HG03066 (cell line): ENCODE data around the gene FIZ1.

ENCODE experiments used
- ATAC-seq: cut with Tn5 transposase; IDR thresholded peaks from one replicate; pipeline ENCODE4 v1.9.1; 2021; ENCODE audit warnings: low read depth; ENCODE audit not compliant: unreplicated experiment

Gene FIZ1

DNA sequence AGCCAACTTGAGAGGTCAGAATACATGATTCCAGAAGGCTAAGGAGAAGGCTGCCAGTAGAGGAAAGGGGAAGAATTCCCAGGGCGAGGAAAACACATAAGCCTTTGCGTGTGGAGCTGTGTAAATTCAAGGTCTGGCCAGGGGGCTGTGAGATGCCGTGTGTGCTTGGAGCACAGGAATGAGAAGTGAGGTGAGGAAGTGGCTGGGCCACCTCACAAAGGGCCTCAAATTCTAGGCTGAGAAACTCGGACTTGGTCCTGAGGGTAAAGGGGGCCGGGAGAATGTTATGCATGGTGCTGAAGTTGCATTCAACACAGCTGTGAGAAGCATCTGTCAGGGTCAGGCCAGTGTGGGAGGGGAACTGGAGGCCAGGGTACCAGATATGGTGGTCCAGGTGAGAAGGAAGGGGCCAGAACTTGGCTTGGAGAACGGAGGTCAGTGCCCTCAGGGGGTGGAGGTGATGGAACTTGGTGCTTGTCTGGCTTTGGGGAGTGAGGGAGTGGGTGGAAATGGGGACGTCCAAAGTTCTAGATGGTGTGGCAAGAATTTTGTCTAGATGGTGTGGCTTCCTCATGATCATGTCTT, 36.6 kb upstream of the FIZ1 start:
- no peak for ATAC-seq

DNA sequence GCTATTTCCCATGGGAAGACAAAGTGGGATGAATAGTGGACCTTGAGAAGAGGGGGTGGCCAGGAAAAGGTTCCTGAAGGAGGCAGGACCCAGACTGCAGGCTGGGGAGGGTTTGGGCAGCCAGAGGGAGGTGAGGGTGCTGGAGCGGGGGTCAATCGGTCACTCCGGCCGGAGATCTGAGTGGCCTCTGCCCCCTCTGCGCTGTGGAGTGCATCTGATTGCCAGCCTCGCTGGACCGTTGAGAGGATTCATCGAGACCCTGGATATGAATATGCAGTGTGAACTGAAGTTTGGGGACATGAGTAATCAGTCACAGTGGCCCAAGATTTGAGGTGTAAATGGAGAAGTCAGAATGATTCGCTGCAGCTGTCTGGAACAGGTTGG, 36.0 kb upstream of the FIZ1 start:
- no peak for ATAC-seq

- ATAC-seq = no peak
Measured at GRCh38 chr19:55633861-55634260, 34.5 kb upstream of the FIZ1 start.

DNA sequence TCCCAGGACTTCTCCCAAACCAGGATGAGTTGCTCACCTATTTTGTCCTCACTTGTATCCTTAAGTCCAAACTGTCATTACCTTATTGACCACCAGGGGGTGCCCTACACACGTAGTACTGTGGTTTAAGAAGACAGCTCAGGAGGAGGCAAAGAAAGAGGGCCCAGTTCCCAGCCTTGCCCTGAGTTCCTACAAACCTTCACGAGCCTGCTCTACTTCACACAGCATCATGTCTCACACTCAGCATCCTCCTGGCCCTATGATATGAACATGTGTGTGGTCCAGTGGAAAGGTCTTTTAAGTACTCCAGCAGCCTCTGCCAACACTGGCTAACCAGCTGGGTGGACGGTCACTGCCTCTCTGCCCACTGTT, 33.1 kb upstream of the FIZ1 start:
- ATAC-seq = no peak

DNA sequence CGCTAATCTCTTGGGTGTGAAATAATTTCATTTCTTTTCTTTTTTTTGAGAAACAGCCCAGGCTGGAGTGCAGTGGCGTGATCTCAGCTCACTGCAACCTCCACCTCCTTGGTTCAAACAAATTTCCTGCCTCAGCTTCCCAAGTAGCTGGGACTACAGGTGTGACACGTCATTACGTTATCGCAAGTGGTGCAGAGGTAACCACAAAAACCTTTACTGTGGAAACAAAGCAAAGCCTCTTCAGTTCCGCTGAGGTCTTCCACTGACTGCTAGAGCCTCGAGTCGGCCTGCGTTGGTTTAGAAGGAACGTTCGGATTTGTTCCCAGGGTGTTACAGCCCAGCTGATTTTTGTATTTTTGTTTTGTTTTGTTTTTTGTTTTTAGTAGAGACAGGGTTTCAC, 27.0 kb upstream of the FIZ1 start:
- no peak for ATAC-seq

GRCh38 chr19:55625004-55625326, 25.6 kb upstream of the FIZ1 start:
- ATAC-seq = no peak

GRCh38 chr19:55624109-55625003, 25.0 kb upstream of the FIZ1 start, which contains the start of gene ZNF784:
Gene ZNF784 (minus strand): TSS chr19:55624566. CDS start chr19:55624561, 5 bp downstream.
- ATAC-seq = no peak

DNA sequence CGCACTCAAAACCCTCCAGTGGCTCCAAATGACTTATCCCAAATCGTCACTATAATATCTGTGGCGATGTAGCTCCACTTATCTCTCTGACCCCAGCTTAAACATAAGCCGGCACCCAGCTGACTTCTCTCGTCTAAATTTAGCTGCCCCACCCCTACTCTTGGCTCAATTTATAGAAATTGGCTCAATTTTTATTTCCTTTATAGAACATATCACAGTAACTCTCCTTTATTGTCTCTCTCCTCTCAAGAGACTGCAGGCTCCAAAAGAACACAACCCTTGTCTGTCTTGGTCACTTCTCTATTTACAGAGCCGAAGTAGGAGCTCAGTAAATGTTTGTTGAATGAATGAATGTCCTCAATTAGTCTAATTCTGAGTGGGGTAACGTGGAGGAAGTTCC, 24.2 kb upstream of the FIZ1 start:
- ATAC-seq = no peak

GRCh38 chr19:55623130-55623529, 23.8 kb upstream of the FIZ1 start:
- no peak for ATAC-seq

DNA sequence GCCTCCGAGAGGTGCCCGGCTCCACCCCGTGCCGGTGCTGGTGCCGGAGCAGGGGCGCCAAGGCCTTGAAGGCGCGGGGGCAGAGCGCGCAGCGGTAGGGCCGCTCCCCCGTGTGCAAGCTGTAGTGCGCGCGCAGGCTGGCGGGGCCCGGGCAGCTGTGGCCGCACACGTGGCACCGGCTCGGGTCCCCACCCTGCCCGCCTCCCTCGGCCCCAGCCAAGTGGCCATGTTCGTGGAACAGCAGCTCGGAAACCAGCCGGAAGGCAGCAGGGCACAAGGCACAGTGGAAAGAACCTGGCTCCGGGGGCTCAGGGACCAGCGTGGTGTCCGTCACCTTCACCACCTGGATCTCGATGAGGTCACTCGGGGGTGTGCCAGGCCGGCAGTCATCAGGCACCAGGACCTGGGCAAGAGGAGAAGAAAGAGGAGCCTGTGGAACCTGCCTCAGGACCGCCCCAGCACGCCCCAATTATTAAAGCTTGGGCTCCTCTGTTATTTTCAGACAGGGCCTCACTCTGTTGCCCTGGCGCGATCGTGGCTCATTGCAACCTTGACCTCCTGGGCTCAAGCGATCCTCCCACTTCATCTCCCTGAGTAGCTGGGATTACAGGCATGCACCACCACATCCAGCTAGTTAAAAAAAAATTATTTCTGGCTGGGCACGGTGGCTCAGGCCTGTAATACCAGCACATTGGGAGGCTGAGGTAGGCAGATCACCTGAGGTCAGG, 23.1 kb upstream of the FIZ1 start:
- ATAC-seq = no peak

GRCh38 chr19:55621673-55622231, 22.4 kb upstream of the FIZ1 start:
- no peak for ATAC-seq

- ATAC-seq = no peak
Measured at GRCh38 chr19:55621205-55621672, 21.9 kb upstream of the FIZ1 start.

GRCh38 chr19:55620410-55621204, 21.3 kb upstream of the FIZ1 start:
- ATAC-seq = no peak

DNA sequence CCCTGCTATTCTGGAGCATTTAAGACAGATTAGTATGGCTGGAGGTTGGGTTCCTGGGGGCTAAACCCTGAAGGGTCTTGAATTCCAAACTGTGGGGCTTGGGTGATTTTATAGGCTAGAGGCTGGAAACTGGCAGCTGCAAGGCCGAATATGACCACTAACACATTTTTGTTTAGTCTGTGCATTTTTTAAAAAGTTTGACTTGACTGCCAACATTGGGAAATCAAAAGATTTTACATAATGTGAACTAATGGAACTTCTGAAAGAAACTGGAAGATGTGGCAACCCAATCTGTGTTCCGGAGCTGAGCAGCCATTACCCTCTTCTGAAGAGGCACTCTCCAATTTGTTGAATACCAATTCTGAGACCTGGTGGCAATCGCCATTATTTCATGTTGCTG, 20.0 kb upstream of the FIZ1 start:
- ATAC-seq = no peak

DNA sequence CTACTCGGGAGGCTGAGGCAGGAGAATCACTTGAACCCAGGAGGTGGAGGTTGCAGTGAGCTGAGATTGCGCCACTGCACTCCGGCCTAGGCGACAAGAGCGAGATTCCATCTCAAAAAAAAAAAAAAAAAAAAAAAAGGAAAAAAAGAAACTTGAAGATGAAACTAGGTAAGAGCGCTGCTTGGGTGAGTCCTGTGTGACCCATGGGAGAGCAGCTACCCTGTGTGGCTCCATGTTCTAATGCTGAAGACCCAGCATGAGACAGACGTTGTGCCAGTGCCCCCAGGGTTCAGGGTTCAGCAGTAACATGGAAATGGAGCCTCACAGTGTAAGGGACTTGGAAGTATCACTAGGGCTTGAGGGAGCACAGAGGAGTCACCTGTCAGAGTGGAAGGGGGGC, 19.1 kb upstream of the FIZ1 start:
- no peak for ATAC-seq

DNA sequence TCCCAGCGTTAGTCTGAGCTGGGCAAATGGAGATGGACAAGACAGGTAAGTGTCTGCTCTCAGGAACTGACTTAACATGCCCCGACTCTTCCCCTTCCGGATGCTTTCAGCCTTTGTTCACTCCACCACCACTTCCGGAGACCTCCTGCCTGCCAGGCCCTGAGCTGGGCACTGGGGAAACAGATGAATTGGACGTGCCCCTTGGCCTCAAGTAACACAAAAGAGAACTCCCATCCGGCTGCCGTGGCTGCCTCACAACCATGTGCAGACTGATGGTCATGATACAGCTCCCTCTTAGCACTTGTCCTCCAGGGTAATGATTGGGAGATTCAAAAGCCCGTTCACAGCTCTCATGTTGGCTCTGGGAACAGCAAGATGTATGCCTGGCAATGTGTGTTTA, 18.1 kb upstream of the FIZ1 start:
- no peak for ATAC-seq

GRCh38 chr19:55616395-55616875, 17.1 kb upstream of the FIZ1 start:
- no peak for ATAC-seq

DNA sequence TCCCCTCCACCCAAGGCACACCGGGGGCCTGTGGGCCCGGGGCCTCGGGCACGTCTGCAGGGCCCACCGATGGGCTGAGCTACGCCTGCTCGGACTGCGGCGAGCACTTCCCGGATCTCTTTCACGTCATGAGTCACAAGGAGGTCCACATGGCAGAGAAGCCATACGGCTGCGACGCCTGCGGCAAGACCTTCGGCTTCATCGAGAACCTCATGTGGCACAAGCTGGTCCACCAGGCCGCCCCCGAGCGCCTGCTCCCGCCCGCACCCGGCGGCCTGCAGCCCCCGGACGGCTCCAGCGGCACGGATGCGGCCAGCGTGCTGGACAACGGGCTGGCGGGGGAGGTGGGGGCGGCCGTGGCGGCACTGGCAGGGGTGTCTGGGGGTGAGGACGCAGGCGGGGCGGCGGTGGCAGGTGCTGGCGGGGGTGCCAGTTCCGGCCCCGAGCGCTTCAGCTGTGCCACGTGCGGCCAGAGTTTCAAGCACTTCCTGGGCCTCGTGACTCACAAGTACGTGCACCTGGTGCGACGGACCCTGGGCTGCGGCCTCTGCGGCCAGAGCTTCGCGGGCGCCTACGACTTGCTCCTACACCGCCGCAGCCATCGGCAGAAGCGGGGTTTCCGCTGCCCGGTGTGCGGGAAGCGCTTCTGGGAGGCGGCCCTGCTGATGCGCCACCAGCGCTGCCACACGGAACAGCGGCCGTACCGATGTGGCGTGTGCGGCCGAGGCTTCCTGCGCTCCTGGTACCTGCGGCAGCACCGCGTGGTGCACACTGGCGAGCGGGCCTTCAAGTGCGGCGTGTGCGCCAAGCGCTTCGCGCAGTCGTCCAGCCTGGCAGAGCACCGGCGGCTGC, 16.5 kb upstream of the FIZ1 start:
- no peak for ATAC-seq

GRCh38 chr19:55614711-55615542, 15.6 kb upstream of the FIZ1 start:
- ATAC-seq = no peak
